Measurements from ENCODE around the gene FAM83G. TPM values are rescaled to one million over a fixed set of nuclear protein-coding genes. Genes with fewer than 3 reads are reported as not detected.

FAM83G gene
- total RNA-seq, 5 donors from 2014 or later (not counting 1 experiment from before 2014, with no cell fraction given) = 4.9 to 23.3 (median 20.8) TPM

DNA sequence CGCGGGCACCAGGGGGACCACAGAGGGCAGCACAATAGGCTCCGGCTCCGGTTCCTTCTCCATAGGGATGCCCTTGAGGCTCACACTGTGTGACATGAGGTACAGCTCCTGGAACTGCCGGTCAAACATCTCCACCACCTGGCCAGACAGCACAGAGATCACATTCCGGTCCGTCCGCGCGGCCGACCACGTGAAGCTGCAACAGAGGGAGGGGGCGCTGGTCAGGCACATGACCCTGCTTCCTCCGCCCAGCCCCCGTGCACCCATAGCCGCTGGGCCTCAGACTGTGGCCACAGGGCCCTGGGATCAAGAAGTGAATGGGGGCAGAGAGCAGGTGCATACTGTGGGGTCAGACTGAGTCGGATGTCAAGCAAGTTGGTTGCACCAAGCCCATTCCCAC lies 25.9 kb downstream of the FAM83G start:
- Mint-ChIP-seq H3K9me3 (no peaks in the 10 kb centered on the region), H3K4me3 (no peak overlapping the region), H3K36me3 (peaks cover 4% of the 10 kb centered on the region), H3K27me3 (no peaks in the 10 kb centered on the region), H3K27ac (no peak overlapping the region), H3K4me1 (no peaks in the 10 kb centered on the region)
- ChIA-PET POLR2A (no interaction called here), CTCF (interaction anchor here in 1 of 2 donors (0.7 kb wide), 1 partner anchor 18 kb away, joined by 3 read pairs; no protein-coding TSS in a partner anchor)
- H3K4me1 ChIP-seq (ENCODE audit: control insufficient read depth in 1 of 2, extremely low read depth in 1 of 2, insufficient read depth in 2 of 2, low read length in 2 of 2) = no peaks in the 10 kb centered on the region
- ATAC-seq (replicated peaks in 1 of 4) (no peak), DNase-seq (no peak)
- 95% methylated on average over 17 of the region's 17 CpGs for WGBS (ENCODE audit: insufficient coverage)
- no peak overlapping the region for H3K4me3 ChIP-seq (ENCODE audit: control insufficient read depth in 1 of 2, extremely low read depth in 1 of 2, low read length in 1 of 2)
- no peaks in the 10 kb centered on the region for H3K9me3 ChIP-seq
- no peak overlapping the region for H3K27ac ChIP-seq (ENCODE audit: low read length)
- peaks cover 8 to 26% of the 10 kb centered on the region in 2 donors for H3K36me3 ChIP-seq (ENCODE audit: control insufficient read depth in 2 of 2, extremely low read depth in 1 of 2, insufficient read depth in 1 of 2, low read length in 1 of 2)
- no peaks in the 10 kb centered on the region for H3K27me3 ChIP-seq (replicated peaks in 1 of 2; ENCODE audit: control insufficient read depth in 2 of 2, extremely low read depth in 1 of 2, insufficient read depth in 2 of 2, low read length in 1 of 2)

DNA sequence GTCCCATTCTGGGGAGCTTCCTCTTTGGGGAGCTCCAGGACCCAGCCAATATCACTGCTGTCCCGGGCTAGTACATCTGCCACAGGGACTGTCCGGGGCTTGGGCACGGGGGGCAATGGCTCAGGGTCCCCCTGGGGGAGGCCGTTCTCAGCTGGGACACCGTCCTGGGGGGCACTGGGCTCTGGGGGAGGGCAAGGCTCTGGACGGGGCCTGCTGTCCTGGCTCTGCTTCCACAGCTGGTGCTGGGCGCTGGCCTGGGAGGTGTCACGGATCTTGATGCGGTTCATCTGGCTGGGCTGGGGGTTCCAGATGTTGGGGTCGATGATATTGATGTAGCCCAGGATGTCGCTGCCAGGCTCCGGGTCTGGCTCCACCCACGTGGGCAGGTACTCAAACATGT lies 26.5 kb downstream of the FAM83G start:
- WGBS (ENCODE audit: insufficient coverage) = 94% methylated on average over 12 of the region's 13 CpGs
- H3K4me1 Mint-ChIP-seq = no peaks in the 10 kb centered on the region
- no peaks in the 10 kb centered on the region for H3K27me3 Mint-ChIP-seq
- peaks cover 4% of the 10 kb centered on the region for H3K36me3 Mint-ChIP-seq
- CTCF ChIA-PET = no interaction called here
- ATAC-seq (replicated peaks in 1 of 4) = no peak
- H3K27ac ChIP-seq (ENCODE audit: low read length) = no peak overlapping the region
- no peaks in the 10 kb centered on the region for H3K9me3 ChIP-seq
- no peak overlapping the region for H3K4me3 Mint-ChIP-seq
- H3K27ac Mint-ChIP-seq = no peak overlapping the region
- no peak overlapping the region for H3K4me3 ChIP-seq (ENCODE audit: control insufficient read depth in 1 of 2, extremely low read depth in 1 of 2, low read length in 1 of 2)
- H3K27me3 ChIP-seq (replicated peaks in 1 of 2; ENCODE audit: control insufficient read depth in 2 of 2, extremely low read depth in 1 of 2, insufficient read depth in 2 of 2, low read length in 1 of 2) = no peaks in the 10 kb centered on the region
- no peak for DNase-seq
- H3K4me1 ChIP-seq (ENCODE audit: control insufficient read depth in 1 of 2, extremely low read depth in 1 of 2, insufficient read depth in 2 of 2, low read length in 2 of 2) = no peaks in the 10 kb centered on the region
- no peaks in the 10 kb centered on the region for H3K9me3 Mint-ChIP-seq
- POLR2A ChIA-PET = no interaction called here
- H3K36me3 ChIP-seq (ENCODE audit: control insufficient read depth in 2 of 2, extremely low read depth in 1 of 2, insufficient read depth in 1 of 2, low read length in 1 of 2) = peaks cover 8 to 25% of the 10 kb centered on the region in 2 donors

DNA sequence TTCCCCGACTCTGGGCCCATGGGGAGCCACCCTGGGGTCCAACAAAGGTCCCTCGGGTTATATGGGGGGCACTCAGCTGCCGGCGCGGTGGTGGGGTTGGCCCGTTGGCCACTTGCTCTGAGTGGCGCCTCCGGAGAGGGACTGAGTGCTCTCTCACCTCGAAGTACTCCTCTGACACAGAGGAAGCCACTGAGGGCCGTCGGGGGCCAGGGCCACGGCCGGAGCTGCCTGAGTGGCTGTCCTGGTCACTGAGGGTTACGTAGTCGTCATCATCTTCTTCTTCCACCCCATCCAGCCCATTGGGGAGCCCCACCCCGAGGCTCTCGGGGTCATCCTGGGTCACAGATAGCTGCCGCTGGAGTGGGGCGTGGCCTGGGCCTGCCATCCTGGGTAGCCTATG lies 26.9 kb downstream of the FAM83G start:
- H3K4me1 Mint-ChIP-seq = no peaks in the 10 kb centered on the region
- DNase-seq (no peak), ATAC-seq (replicated peaks in 1 of 4) (peak in 1 of 4 experiments; percentile 19)
- H3K27ac ChIP-seq (ENCODE audit: low read length) = no peak overlapping the region
- H3K4me3 Mint-ChIP-seq = no peak overlapping the region
- H3K4me1 ChIP-seq (ENCODE audit: control insufficient read depth in 1 of 2, extremely low read depth in 1 of 2, insufficient read depth in 2 of 2, low read length in 2 of 2) = no peaks in the 10 kb centered on the region
- H3K27me3 Mint-ChIP-seq = no peaks in the 10 kb centered on the region
- H3K36me3 ChIP-seq (ENCODE audit: control insufficient read depth in 2 of 2, extremely low read depth in 1 of 2, insufficient read depth in 1 of 2, low read length in 1 of 2) = peaks cover 8 to 25% of the 10 kb centered on the region in 2 donors
- ChIA-PET POLR2A (no interaction called here), CTCF (no interaction called here)
- no peak overlapping the region for H3K4me3 ChIP-seq (ENCODE audit: control insufficient read depth in 1 of 2, extremely low read depth in 1 of 2, low read length in 1 of 2)
- WGBS (ENCODE audit: insufficient coverage) = 100% methylated on average over 11 of the region's 19 CpGs
- H3K9me3 Mint-ChIP-seq = no peaks in the 10 kb centered on the region
- peaks cover 4% of the 10 kb centered on the region for H3K36me3 Mint-ChIP-seq
- H3K9me3 ChIP-seq = no peaks in the 10 kb centered on the region
- no peaks in the 10 kb centered on the region for H3K27me3 ChIP-seq (replicated peaks in 1 of 2; ENCODE audit: control insufficient read depth in 2 of 2, extremely low read depth in 1 of 2, insufficient read depth in 2 of 2, low read length in 1 of 2)
- no peak overlapping the region for H3K27ac Mint-ChIP-seq

DNA sequence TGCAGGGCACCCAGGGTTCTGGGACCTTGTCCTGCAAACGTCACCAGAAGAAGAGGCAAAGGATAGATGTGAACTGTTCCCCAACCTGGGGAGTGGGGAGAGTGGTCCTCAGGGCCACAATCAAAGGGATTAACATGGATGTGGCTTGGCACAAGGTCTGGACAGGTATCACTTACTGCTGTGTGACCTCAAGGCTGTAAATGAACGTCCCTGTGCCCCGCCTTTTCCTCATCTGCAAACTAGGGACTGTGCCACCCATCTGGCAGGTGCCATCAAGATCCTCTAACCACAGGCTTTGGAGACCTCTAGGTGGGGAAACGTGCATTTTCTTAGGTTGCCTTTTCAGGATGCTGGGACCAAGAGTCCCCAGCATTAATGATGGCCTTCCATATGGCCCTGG lies 27.5 kb downstream of the FAM83G start:
- H3K36me3 Mint-ChIP-seq = peaks cover 4% of the 10 kb centered on the region
- no peak overlapping the region for H3K4me3 Mint-ChIP-seq
- ChIA-PET CTCF (no interaction called here), POLR2A (no interaction called here)
- no peak overlapping the region for H3K4me3 ChIP-seq (ENCODE audit: control insufficient read depth in 1 of 2, extremely low read depth in 1 of 2, low read length in 1 of 2)
- no peaks in the 10 kb centered on the region for H3K27me3 ChIP-seq (replicated peaks in 1 of 2; ENCODE audit: control insufficient read depth in 2 of 2, extremely low read depth in 1 of 2, insufficient read depth in 2 of 2, low read length in 1 of 2)
- no peaks in the 10 kb centered on the region for H3K4me1 Mint-ChIP-seq
- H3K27me3 Mint-ChIP-seq = no peaks in the 10 kb centered on the region
- H3K9me3 ChIP-seq = no peaks in the 10 kb centered on the region
- no peaks in the 10 kb centered on the region for H3K9me3 Mint-ChIP-seq
- no peak overlapping the region for H3K27ac ChIP-seq (ENCODE audit: low read length)
- no peak overlapping the region for H3K27ac Mint-ChIP-seq
- DNase-seq (no peak), ATAC-seq (replicated peaks in 1 of 4) (no peak)
- 89% methylated on average over 4 of the region's 4 CpGs for WGBS (ENCODE audit: insufficient coverage)
- H3K36me3 ChIP-seq (ENCODE audit: control insufficient read depth in 2 of 2, extremely low read depth in 1 of 2, insufficient read depth in 1 of 2, low read length in 1 of 2) = peaks cover 8 to 25% of the 10 kb centered on the region in 2 donors
- H3K4me1 ChIP-seq (ENCODE audit: control insufficient read depth in 1 of 2, extremely low read depth in 1 of 2, insufficient read depth in 2 of 2, low read length in 2 of 2) = no peaks in the 10 kb centered on the region

DNA sequence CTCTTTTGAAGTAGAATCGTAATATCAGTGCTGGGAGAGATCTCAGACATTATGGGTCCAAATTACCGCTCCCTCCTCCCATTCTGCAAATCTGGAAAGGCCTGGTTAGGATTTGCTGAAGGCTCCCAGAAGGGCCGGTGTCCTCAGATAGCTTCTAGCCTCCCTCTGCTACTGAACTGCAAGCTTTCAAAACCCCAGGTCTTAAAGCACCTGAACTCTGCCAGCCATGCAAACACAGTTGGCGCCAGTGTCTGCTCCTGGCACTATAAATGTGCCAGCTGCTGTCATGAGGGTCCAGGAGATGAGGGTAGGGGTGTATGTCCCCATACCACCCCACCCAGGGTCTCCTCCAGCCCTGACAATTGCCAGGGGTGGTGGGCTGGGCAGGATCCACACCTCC lies 28.4 kb downstream of the FAM83G start:
- no peak overlapping the region for H3K4me3 ChIP-seq (ENCODE audit: control insufficient read depth in 1 of 2, extremely low read depth in 1 of 2, low read length in 1 of 2)
- Mint-ChIP-seq H3K4me3 (no peak overlapping the region), H3K9me3 (no peaks in the 10 kb centered on the region), H3K36me3 (peaks cover 4% of the 10 kb centered on the region), H3K4me1 (no peaks in the 10 kb centered on the region), H3K27me3 (no peaks in the 10 kb centered on the region), H3K27ac (no peak overlapping the region)
- no peak overlapping the region for H3K27ac ChIP-seq (ENCODE audit: low read length)
- WGBS (ENCODE audit: insufficient coverage) = 50% methylated on average over 2 of the region's 4 CpGs
- H3K27me3 ChIP-seq (replicated peaks in 1 of 2; ENCODE audit: control insufficient read depth in 2 of 2, extremely low read depth in 1 of 2, insufficient read depth in 2 of 2, low read length in 1 of 2) = no peaks in the 10 kb centered on the region
- H3K4me1 ChIP-seq (ENCODE audit: control insufficient read depth in 1 of 2, extremely low read depth in 1 of 2, insufficient read depth in 2 of 2, low read length in 2 of 2) = no peaks in the 10 kb centered on the region
- H3K9me3 ChIP-seq = no peaks in the 10 kb centered on the region
- ATAC-seq (replicated peaks in 1 of 4) (no peak), DNase-seq (no peak)
- POLR2A ChIA-PET = no interaction called here
- CTCF ChIA-PET = no interaction called here
- H3K36me3 ChIP-seq (ENCODE audit: control insufficient read depth in 2 of 2, extremely low read depth in 1 of 2, insufficient read depth in 1 of 2, low read length in 1 of 2) = peaks cover 10 to 25% of the 10 kb centered on the region in 2 donors

DNA sequence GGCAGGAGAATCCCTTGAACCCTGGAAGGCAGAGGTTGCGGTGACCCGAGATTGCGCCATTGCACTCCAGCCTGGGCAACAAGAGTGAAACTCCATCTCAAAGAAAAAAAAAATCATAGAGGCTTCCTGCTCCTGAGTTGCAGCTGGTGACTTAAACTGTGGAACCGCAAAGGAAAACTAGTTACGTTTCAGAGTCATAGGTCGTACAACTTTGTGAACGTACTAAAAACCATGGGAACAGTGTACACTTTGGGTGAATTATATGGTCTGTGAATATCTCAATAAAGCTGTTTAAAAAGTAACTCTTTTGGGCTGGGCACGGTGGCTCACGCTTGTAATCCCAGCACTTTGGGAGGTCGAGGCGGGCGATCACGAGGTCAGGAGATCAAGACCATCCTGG lies 29.0 kb downstream of the FAM83G start:
- peaks cover 10 to 30% of the 10 kb centered on the region in 2 donors for H3K36me3 ChIP-seq (ENCODE audit: control insufficient read depth in 2 of 2, extremely low read depth in 1 of 2, insufficient read depth in 1 of 2, low read length in 1 of 2)
- DNase-seq = no peak
- H3K4me3 Mint-ChIP-seq = no peak overlapping the region
- no peaks in the 10 kb centered on the region for H3K9me3 ChIP-seq
- no peaks in the 10 kb centered on the region for H3K4me1 Mint-ChIP-seq
- no peaks in the 10 kb centered on the region for H3K4me1 ChIP-seq (ENCODE audit: control insufficient read depth in 1 of 2, extremely low read depth in 1 of 2, insufficient read depth in 2 of 2, low read length in 2 of 2)
- H3K4me3 ChIP-seq (ENCODE audit: control insufficient read depth in 1 of 2, extremely low read depth in 1 of 2, low read length in 1 of 2) = no peak overlapping the region
- H3K27me3 Mint-ChIP-seq = no peaks in the 10 kb centered on the region
- ATAC-seq (replicated peaks in 1 of 4) = no peak
- 94% methylated on average over 7 of the region's 13 CpGs for WGBS (ENCODE audit: insufficient coverage)
- ChIA-PET CTCF (no interaction called here), POLR2A (interaction anchor here in 1 of 2 donors (0.5 kb wide), 1 partner anchor 880 kb away, joined by 11 read pairs; no protein-coding TSS in a partner anchor)
- no peaks in the 10 kb centered on the region for H3K9me3 Mint-ChIP-seq
- H3K27ac Mint-ChIP-seq = no peak overlapping the region
- H3K27me3 ChIP-seq (replicated peaks in 1 of 2; ENCODE audit: control insufficient read depth in 2 of 2, extremely low read depth in 1 of 2, insufficient read depth in 2 of 2, low read length in 1 of 2) = no peaks in the 10 kb centered on the region
- H3K36me3 Mint-ChIP-seq = peaks cover 4% of the 10 kb centered on the region
- no peak overlapping the region for H3K27ac ChIP-seq (ENCODE audit: low read length)
